HG02610 (cell line): ENCODE measurements around the gene TMX3.
A peak's percentile ranks its signal among the peaks of the same experiment; 100 is the strongest.

Experiments used
- ATAC-seq: cut with Tn5 transposase; IDR thresholded peaks from one replicate; pipeline ENCODE4 v1.9.1; 2021; ENCODE audit warnings: mild to moderate bottlenecking, moderate library complexity; ENCODE audit not compliant: unreplicated experiment

Gene TMX3

GRCh38 chr18:68714712-68715496, at the start of gene TMX3:
Gene TMX3, minus strand, starts transcription at chr18:68715108. Its CDS starts 127 bp downstream, at chr18:68714981.
- peak; percentile 95 for ATAC-seq

DNA sequence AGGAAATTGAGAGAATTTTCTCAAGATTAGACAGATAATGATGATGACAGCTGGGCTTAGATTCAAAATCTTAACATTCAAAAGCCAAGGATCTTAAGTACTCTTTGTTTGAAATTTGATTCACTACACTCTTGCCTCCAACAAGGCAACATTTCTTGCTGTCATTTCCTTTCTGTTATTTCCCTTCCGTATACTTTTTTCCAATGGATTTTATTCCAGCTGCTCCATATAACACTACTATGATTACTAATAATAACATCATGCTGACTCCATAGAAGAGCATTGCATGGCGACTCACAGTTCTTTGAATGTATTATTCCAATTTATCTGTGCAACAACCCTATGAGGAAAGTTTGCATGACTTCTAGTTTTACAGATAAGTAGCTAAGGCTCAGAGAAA, 49.1 kb upstream of the TMX3 start:
- ATAC-seq: no peak

DNA sequence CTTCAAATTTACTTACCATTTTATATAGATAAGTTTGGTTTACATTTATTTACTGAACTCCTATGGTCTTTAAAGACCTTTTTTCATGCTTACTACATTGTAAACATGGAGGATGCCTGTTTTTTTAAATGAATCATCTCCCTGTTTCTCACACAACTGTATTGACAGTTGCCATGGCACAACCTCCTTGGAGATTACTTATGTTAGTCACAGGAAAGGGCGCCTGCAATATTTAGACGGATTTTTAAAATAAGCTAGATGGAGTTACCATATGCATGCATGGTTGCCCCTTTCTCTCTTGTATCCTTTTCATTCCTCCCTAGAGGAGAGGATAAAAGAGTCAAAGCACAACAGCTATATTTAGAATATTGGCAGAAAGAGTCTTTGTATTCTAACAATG, 48.2 kb upstream of the TMX3 start:
- ATAC-seq: no peak

GRCh38 chr18:68759308-68759707, 44.4 kb upstream of the TMX3 start:
- no peak for ATAC-seq

GRCh38 chr18:68757126-68757525, 42.2 kb upstream of the TMX3 start:
- no peak for ATAC-seq

DNA sequence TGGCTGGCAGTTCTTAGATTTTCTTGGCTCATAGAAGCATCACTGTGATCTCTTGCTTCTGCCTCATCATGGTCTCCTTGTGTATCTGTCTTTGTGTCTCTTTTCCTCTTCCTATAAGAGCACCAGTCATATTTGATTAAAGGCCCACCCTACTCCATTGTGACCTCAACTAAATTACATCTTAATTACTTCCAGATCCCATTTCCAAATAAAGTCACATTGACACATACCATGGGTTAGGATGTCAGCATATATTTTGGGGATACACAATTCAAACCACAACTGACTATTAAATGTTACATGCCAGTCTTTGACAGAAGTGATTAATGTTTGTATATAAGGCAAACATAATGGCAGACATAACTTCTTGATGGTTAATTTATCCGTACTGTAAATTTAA, 27.3 kb upstream of the TMX3 start:
- ATAC-seq: no peak

DNA sequence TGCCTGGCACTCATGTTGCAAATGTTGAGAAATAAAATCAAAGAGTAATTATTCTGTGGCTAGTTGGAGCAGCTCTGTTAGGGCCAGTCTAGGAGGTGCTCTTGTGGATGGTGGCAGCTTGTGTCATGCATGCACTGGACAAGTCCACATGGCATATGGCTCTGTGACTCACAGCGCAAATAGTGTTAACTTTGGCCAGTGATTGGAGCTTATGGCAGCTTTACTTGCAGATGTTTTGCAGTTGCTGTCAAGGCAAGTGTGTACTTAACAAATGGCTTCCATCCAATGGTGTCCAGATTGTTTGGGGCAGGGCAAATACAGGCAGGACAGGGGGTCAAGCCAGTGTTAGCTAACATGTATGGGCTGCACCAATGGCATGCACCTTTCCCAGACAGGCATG, 26.1 kb upstream of the TMX3 start:
- ATAC-seq: no peak

GRCh38 chr18:68739462-68739861, 24.6 kb upstream of the TMX3 start:
- no peak for ATAC-seq

DNA sequence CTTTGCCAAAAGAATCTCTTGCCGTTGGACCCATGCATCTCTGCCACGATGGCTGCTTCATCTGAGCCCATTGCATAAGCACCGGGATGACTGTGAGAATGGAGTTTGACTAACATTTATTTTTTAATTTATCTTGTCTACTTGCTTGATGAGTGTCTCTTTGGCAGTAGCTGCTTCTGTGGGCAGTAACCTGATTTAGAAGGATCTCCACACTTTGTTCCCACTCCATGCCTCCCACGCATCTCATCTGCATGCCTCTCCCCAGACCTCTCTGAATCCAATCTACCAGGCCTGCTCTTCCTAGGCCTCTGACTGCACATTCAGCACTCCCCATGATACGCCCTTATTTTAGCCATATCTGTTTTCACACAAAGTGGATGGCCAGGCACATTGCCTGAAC, 23.7 kb upstream of the TMX3 start:
- no peak for ATAC-seq

GRCh38 chr18:68735483-68736343, 20.8 kb upstream of the TMX3 start:
- ATAC-seq: peak; percentile 90

DNA sequence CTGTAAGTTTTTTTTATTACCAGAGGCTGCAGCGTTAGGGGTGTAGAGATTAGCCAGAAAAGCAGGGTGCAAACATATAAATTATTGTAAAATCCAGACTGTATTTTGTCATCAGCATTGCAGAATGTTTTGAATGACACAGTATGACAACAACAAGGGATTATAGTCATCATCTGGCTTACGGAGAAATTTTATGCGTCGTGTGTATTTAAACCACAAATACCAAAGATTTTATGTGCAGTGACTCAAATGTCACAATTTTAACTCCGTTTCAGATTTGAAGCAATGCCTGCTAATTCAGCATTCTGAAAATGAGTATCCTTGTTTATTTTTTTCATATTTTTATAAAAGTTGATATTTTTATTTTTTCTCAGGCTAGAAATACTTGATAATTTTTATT, 19.4 kb upstream of the TMX3 start:
- ATAC-seq: no peak

- ATAC-seq: no peak
Measured at GRCh38 chr18:68733707-68734106, 18.8 kb upstream of the TMX3 start.

DNA sequence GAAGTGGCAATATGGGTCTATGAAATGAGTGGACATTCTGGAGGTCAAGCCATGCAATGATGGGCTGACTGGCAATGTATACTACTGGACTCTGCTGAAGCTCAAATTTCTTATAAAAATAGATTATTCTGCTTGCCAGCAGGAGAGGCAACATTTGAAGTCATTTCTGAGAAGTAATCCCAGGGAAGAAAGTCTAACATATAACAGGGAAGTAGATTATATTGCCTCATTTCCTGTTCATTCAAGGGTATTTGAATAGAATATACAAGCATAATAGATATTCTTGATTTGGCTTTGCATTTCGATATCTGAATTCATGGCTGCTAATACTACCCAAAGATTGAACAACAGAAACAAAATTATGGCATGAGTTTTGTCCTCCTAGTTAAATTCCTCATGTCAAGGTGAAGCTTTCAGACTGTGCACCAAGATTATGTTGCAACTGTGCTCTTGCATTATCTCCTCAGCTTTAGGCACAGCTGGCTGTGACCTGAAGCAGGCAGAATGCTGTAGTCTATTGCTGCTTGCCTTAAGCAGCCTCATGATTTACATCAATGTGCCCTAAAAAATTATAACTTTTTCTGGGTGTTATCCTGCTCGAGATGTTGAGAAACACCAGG, 13.3 kb upstream of the TMX3 start:
- no peak for ATAC-seq

DNA sequence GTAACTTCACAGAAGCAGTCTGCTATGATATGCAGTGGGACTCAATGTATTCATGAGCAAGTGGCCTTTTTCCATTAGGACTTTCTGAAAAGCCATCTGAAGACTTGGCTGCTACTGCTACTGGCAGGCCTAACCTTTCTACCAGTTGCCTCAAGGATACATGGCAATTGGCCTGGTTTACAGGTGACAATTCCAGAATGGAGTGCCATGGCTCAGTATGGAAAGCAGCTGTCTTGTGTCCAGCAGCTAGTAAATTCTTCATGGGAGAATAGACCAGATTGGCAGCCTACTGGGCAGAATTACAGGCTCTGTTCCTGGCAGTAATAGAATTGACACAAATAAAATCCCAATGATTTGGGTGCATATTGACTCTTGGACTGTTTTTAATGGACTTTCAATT, 12.6 kb upstream of the TMX3 start:
- ATAC-seq: no peak

DNA sequence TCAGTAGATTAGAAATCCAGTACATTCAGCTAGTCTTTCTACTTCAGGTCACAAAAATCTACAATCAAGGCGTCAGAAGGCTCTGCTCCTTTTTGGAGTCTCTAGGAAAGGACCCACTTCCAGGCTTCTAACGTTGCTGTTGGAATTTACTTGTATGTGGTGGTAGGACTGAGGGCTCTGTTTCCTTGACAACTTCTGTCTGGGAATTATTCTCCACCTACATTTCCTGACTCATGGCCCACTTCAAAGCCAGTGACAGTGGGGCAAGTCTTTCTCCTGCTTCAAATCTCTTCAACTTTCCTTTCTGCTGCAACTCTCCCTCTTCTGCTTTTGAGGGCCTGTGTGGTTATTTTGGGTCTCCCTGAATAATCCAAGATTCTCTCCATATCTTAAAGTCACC, 10.4 kb upstream of the TMX3 start:
- no peak for ATAC-seq

DNA sequence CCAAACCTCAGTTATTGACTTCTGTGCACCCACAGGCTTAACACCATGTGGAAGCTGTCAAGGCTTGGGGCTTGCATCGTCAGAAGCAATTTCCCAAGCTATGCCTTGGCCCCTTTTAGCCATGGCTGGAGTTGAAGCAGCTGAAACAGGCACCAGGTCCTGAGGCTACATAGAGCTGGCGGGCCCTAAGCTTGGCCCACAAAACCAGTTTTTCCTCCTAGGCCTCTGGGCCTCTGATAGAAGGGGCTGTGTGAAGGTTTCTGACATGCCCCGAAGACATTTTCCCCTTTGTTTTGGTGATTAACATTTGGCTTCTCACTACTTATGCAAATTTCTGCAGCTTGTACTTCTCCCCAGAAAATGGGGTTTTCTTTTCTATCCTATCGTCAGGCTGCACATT, 9.1 kb upstream of the TMX3 start:
- ATAC-seq: no peak

- no peak for ATAC-seq
Measured at GRCh38 chr18:68723539-68723938, 8.6 kb upstream of the TMX3 start.

DNA sequence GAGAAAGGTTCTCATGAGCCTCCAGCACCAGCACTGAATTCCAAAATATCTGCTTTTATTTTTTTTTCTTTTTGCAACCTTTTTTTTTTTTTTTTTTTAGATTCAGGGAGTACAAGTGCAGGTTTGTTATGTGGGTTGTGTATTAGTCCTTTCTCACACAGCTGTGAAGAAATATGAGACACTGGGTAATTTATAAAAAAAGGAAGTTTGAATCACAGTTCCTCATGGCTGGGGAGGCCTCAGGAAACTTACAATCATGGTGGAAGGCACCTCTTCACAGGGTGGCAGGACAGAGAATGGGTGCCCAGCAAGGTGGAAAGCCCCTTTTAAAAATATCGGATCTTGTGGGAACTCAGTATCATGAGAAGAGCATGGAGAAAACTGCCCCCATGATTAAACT, 7.9 kb upstream of the TMX3 start:
- ATAC-seq: no peak

DNA sequence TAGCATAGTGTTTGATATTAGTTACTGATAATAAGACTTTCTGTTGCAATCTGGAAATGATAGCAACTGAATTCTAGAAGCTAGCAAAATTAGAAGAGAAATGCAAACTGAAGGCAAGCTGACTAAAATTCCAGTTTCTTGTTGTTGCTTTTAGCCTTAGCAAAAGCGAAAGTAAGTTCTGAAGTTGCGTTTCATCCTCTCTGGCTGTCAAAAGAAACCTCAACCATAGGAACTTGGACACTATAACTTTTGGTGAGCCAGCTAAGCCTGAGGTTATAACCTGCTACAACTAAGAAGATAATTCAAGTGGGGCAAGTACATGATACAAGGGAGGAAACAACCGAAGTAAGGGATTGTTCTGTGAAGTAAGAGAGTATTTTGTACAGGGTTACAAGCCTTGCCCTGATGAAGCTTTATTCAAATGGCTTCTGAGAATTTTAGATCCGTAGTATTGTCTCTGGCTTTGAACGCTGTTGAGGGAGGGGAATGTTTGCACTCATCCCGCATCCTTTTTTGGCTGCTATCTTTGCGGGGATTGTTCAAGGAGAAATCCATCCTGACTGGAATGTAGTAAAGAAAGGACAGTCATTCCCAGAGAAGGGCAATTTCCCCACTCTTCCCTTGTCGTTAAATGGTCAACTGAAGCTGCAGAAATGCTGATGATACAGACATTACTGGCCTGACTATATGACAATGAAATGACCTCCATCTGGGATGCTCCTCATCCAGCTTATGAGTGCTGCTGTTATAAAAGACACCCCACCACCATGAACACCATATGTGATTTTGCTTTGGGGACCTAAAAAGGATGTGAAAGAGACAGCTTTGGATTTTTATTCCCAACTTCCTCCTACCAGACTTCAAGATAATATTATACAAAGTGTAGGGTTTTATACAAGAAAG, 7.0 kb upstream of the TMX3 start:
- ATAC-seq: peak; percentile 90

DNA sequence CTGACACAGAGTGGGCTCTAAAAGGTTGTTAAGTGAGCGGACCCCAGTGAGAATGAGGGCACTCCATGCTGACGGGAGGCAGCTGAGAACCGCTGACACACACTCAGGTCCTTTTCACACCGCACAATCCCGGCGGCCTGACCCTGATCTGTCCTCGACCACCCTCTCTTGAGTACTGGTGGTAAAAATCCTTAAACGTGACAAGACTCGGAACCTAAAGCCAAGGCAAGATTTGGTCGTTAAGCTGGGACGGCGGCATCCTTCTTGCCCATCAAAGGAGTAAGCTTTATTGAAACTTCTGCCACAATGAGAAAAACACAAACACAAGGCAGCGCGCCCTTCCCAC, 569 bp downstream of the TMX3 start:
- no peak for ATAC-seq

- no peak for ATAC-seq
Measured at GRCh38 chr18:68713796-68714195, 1.1 kb downstream of the TMX3 start.
